Measurements from ENCODE around the gene LRRIQ1.

The LRRIQ1 gene

DNA sequence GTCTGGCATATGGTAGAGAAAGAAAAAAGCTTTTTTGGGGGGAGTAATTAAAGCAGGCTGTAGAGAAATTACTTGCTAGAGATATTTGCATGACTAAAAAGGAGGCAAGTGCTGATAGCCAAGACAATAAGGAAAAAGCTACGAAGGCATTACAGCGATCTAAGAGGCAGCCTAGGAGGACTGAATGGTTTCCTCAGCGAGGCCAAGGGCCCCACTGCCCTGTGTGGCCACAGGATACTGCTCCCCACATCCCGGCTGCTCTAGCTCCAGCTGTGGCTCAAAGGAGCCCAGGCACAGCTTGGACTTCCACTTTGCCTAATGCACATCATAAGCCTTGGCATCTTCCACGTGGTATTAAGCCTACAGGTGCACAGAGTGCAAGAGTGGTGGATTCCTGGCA lies 53.6 kb downstream of the LRRIQ1 start:
- Mint-ChIP-seq H3K27ac (no peak overlapping the region), H3K4me3 (no peak overlapping the region), H3K27me3 (no peaks in the 10 kb centered on the region), H3K4me1 (ENCODE audit: low read depth) (no peaks in the 10 kb centered on the region), H3K36me3 (ENCODE audit: low read depth) (no peaks in the 10 kb centered on the region), H3K9me3 (peaks cover 4% of the 10 kb centered on the region)
- DNase-seq = no peak

DNA sequence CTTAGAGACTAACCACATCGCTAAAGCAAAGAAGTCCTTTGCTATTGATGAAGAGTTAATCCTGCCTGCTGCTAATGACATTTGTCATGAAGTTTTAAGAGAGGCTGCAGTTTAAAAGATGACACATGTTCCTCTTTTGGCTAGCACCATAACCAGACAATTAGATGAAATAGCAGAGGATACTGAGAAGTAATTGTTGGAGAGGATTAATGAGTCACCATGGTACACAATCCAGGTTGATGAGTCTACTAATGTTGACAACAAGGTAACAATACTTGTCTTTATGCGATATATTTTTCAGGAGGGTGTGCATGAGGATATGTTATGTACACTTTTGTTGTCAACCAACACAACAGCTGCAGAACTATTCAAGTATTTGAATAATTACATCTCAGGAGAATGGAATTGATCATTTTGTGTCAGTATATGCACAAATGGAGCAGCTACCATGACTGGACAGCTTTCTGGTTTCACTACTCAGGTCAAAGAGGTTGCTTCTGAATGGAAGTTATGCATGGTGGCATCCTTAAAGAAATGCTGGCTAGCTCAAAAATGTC lies 56.7 kb downstream of the LRRIQ1 start:
- Mint-ChIP-seq H3K27ac (no peak overlapping the region), H3K36me3 (ENCODE audit: low read depth) (no peaks in the 10 kb centered on the region), H3K27me3 (no peaks in the 10 kb centered on the region), H3K4me3 (no peak overlapping the region), H3K4me1 (ENCODE audit: low read depth) (no peaks in the 10 kb centered on the region), H3K9me3 (peaks cover 2% of the 10 kb centered on the region)
- DNase-seq = no peak

DNA sequence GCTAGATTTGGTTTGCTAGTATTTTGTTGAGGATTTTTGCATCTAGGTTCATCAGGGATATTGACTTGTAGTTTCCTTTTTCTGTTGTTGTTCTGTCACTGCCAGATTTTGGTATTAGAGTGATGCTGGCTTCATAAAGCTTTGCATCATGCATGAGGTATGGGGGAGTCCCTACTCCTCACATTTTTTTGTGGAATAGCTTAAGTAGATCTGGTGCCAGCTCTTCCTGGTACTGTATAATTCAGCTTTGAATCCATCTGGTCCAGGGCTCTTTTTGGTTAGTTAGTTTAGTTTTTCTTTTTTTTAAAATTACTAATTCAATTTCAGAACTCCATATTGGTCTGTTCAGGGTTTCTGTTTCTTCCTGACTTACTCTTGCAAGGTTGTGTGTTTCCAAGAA lies 59.4 kb downstream of the LRRIQ1 start:
- Mint-ChIP-seq H3K9me3 (no peaks in the 10 kb centered on the region), H3K27ac (no peak overlapping the region), H3K4me3 (no peak overlapping the region), H3K4me1 (ENCODE audit: low read depth) (no peaks in the 10 kb centered on the region), H3K36me3 (ENCODE audit: low read depth) (no peaks in the 10 kb centered on the region), H3K27me3 (no peaks in the 10 kb centered on the region)
- no peak for DNase-seq

DNA sequence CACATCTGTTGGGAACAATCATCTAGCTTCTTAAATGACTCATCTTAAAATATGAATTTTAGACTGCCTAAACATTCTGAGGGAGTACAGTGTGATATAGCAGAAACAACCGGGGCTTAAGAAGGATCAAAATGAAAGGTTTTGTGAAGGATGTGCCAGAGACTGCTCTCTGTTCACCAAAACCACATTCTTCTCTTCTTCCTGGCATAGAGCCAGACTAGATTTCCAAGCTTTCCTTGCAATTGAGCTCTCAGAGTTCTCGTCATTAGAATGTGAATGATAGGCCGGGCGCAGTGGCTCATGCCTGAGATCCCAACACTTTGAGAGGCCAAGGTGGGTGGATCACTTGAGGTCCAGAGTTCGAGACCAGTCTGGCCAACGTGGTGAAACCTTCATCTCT lies 94.5 kb downstream of the LRRIQ1 start:
- H3K36me3 Mint-ChIP-seq (ENCODE audit: low read depth) = no peaks in the 10 kb centered on the region
- H3K4me1 Mint-ChIP-seq (ENCODE audit: low read depth) = no peaks in the 10 kb centered on the region
- no peaks in the 10 kb centered on the region for H3K27me3 Mint-ChIP-seq
- no peak for DNase-seq
- no peak overlapping the region for H3K4me3 Mint-ChIP-seq
- peaks cover 4% of the 10 kb centered on the region for H3K9me3 Mint-ChIP-seq
- H3K27ac Mint-ChIP-seq = no peak overlapping the region

DNA sequence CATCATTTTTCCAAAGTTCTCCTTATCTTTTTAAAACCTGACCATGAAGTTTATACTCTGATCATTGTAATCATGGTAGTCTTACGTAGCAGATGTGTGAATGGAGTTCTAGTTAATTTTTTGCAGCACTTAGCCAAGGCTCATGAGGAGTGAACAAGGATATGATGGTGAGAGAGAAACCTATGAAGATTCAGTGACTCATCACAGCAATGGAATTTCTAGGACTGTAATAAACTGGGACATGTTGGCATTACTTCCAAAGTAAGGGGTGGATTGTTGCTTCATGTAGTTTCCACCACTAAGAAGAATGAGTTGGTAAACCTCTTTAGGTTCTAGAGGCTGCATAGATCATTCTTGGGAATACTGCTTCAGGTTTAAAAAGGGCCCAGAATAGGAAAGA lies 102.7 kb downstream of the LRRIQ1 start:
- Mint-ChIP-seq H3K27ac (no peak overlapping the region), H3K4me3 (no peak overlapping the region), H3K9me3 (no peaks in the 10 kb centered on the region), H3K36me3 (ENCODE audit: low read depth) (no peaks in the 10 kb centered on the region), H3K4me1 (ENCODE audit: low read depth) (no peaks in the 10 kb centered on the region), H3K27me3 (no peaks in the 10 kb centered on the region)
- no peak for DNase-seq

DNA sequence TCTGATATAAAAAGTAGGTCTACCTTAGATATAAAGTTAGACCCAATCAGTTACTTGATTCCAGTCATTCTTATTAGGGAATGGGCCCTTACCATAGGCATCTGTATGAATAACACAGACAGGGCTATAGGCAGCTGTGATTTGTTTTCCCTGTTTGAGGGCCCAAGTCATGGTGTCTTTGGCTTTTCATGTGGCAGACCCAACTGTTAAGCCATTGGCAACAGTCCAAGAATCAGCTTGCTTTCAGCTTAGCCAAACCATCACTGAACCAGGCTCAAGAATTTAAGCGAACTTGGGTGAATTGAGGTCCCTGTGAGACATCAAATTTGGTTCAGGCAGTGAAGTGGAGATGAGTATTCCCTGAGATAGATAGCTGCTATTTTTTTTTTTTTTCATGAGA lies 111.2 kb downstream of the LRRIQ1 start:
- H3K36me3 Mint-ChIP-seq (ENCODE audit: low read depth) = no peaks in the 10 kb centered on the region
- H3K27ac Mint-ChIP-seq = no peak overlapping the region
- H3K27me3 Mint-ChIP-seq = no peaks in the 10 kb centered on the region
- H3K4me1 Mint-ChIP-seq (ENCODE audit: low read depth) = no peaks in the 10 kb centered on the region
- H3K9me3 Mint-ChIP-seq = peaks cover 3% of the 10 kb centered on the region
- no peak for DNase-seq
- no peak overlapping the region for H3K4me3 Mint-ChIP-seq

DNA sequence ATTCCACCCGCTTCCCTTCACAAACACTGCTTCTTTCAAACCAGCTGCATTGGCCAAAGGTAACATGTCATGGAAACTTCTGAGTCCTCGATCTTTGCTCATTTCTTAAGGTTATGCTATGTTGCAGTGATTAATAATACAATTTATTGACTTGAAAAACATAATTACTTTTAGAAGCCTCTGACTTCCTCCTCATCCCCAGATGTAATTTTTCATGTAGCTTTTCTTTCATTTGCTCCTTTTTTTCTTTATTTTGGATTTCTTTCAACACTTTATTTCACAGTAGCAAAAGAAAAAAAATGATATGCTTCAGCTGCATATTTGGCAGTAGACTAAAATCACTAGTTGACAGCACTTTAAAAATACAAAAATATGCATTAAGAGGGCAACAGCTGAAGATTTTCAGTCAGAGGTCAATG lies 116.2 kb downstream of the LRRIQ1 start:
- Mint-ChIP-seq H3K4me1 (ENCODE audit: low read depth) (no peaks in the 10 kb centered on the region), H3K9me3 (no peaks in the 10 kb centered on the region), H3K27ac (no peak overlapping the region), H3K36me3 (ENCODE audit: low read depth) (no peaks in the 10 kb centered on the region), H3K27me3 (no peaks in the 10 kb centered on the region), H3K4me3 (no peak overlapping the region)
- DNase-seq = no peak

DNA sequence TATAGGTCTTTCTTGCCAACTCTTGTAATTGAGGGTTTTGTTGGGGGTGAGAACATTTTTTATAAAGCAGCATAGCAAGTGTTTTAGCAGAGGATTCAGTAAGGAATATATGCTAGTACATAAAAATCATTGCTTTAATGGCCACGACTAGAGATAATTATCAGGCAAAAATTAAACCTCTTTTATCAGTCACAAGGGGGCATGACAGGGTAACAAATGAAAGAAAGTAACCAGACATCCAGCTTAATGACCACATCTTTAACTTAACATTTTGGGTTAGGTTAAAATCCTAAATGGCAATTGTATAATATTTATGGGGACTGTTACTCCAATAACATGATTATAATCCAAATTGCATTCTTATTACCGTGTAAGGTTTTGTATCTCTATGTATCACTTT lies 119.6 kb downstream of the LRRIQ1 start:
- Mint-ChIP-seq H3K4me3 (no peak overlapping the region), H3K9me3 (no peaks in the 10 kb centered on the region), H3K36me3 (ENCODE audit: low read depth) (no peaks in the 10 kb centered on the region), H3K27ac (no peak overlapping the region), H3K27me3 (no peaks in the 10 kb centered on the region), H3K4me1 (ENCODE audit: low read depth) (no peaks in the 10 kb centered on the region)
- no peak for DNase-seq

DNA sequence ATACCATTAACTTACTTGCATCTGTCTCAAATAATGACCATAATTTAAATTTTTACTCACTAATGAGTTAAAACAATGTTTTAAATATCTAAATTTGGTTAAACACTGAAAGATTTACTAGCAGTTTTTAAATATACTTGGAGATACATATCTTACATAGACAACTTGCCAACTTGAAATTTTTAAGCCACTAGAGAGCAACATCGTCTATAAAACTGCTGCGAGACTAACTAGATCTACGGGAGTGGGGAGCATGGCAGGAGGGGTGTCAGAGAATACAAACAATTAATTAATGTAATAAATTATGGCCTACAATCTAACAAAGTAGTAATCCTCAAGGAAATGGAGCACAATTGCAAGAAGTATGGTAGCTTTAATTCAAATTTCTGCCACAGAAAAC lies 120.4 kb downstream of the LRRIQ1 start:
- Mint-ChIP-seq H3K27ac (no peak overlapping the region), H3K36me3 (ENCODE audit: low read depth) (no peaks in the 10 kb centered on the region), H3K4me1 (ENCODE audit: low read depth) (no peaks in the 10 kb centered on the region), H3K9me3 (no peaks in the 10 kb centered on the region), H3K27me3 (no peaks in the 10 kb centered on the region), H3K4me3 (no peak overlapping the region)
- no peak for DNase-seq

DNA sequence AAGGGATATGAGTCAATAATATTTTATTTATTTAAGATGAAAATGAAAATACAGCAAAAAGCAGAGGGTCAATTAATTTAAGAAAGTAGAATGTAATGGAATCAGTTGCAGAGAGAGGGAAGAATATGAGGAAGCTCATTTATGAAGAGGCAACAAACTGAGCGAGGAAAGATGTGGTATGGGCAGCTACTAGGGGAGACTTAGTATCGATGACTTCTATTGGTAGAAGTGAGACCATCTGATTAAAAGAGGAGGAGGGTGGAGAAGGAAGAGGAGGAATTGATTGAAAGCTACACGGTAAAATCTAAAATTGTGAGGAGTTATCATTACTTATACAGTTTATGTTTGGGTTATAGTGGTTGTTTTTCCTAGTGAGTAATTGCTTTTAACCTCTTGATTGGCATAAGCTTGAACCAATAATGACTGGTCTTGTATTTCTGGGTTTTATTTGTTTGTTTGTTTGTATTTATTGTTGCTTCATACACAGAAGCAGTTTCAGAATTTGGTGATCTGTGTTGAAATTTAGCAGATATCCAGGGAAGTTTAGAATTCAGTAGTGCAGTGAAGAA lies 121.0 kb downstream of the LRRIQ1 start:
- H3K36me3 Mint-ChIP-seq (ENCODE audit: low read depth) = no peaks in the 10 kb centered on the region
- no peaks in the 10 kb centered on the region for H3K9me3 Mint-ChIP-seq
- DNase-seq = no peak
- H3K27me3 Mint-ChIP-seq = no peaks in the 10 kb centered on the region
- no peaks in the 10 kb centered on the region for H3K4me1 Mint-ChIP-seq (ENCODE audit: low read depth)
- no peak overlapping the region for H3K4me3 Mint-ChIP-seq
- H3K27ac Mint-ChIP-seq = no peak overlapping the region

DNA sequence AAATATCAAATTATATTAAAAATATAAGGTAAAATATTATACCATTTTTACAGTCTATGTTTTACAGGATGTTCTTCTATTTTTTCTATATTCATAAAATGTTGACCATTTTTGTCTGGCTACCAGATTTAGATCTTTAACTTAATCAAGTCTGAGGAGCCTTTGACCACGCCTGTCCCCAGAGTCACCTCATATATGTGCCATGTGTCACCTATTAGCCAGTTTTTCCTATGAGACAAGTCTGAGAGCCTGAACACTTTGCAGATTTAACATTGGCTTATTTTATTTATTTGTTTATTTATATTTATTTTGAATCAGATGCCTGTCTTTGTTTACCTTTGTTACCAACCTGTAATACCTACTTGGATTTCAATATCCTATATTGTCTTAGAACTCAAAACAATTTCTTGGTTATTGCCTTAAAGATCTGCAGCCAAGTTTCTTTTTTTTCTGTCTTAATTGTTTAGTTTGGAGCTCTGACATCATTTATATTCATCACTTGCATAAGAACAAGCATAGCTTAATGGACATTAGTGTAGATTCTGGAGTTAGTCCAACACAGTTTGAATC lies 127.7 kb downstream of the LRRIQ1 start:
- no peak overlapping the region for H3K27ac Mint-ChIP-seq
- H3K27me3 Mint-ChIP-seq = no peaks in the 10 kb centered on the region
- no peaks in the 10 kb centered on the region for H3K9me3 Mint-ChIP-seq
- H3K4me1 Mint-ChIP-seq (ENCODE audit: low read depth) = no peaks in the 10 kb centered on the region
- H3K36me3 Mint-ChIP-seq (ENCODE audit: low read depth) = no peaks in the 10 kb centered on the region
- no peak overlapping the region for H3K4me3 Mint-ChIP-seq
- no peak for DNase-seq

DNA sequence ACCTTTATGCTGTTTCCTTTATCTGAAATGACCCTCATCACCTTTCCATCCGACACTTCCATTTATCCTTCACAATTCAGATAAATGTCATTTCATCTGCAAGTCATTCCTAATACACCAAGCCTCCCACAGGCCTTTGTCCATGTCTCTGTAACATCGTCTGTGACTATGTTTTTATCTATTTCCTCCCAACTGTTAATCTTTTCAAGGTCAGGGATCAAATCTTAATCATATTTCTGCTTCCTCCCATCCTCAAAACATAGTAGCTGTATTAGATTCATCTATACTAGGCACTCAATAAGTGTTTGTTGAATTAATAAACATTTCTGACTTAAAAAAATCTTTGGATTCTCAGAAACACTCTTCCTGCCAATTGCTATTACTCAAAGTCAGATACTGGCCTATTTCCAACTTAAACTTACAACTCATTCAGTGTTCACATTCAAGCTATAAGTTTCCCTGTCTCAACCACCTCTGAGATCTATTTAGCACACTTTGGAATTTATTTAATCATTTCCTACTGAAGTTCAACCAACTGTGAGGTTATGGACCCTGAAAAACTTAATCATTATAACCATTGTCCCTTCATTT lies 143.6 kb downstream of the LRRIQ1 start:
- no peak for DNase-seq

DNA sequence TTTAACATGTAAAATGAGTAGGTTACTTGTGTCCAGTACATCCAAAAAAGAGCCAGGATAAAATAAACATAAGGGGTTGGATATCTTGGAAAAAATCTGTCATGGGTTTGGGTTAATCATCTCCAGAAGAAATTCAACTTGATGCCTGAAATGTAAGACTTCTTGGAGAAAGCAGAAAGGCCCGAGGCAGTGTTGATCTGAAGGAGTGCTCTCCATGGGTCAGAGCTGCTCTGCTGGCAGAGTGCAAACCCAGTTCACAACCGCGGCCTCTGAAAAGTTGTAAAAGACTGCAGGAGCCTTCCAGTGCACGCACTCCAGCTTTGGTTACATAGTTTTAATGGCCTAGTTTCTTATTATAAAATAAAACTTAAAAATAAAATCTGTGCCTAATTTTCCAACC lies 146.5 kb downstream of the LRRIQ1 start:
- H3K27ac Mint-ChIP-seq = no peak overlapping the region
- no peaks in the 10 kb centered on the region for H3K27me3 Mint-ChIP-seq
- no peak overlapping the region for H3K4me3 Mint-ChIP-seq
- DNase-seq = no peak
- H3K9me3 Mint-ChIP-seq = no peaks in the 10 kb centered on the region
- no peaks in the 10 kb centered on the region for H3K36me3 Mint-ChIP-seq (ENCODE audit: low read depth)
- H3K4me1 Mint-ChIP-seq (ENCODE audit: low read depth) = no peaks in the 10 kb centered on the region

More for the DNA sequence above, 143.6 kb downstream of the LRRIQ1 start:
- H3K27ac Mint-ChIP-seq = no peak overlapping the region
- no peaks in the 10 kb centered on the region for H3K36me3 Mint-ChIP-seq (ENCODE audit: low read depth)
- H3K9me3 Mint-ChIP-seq = peaks cover 3% of the 10 kb centered on the region
- H3K4me1 Mint-ChIP-seq (ENCODE audit: low read depth) = no peaks in the 10 kb centered on the region
- H3K27me3 Mint-ChIP-seq = no peaks in the 10 kb centered on the region
- no peak overlapping the region for H3K4me3 Mint-ChIP-seq

DNA sequence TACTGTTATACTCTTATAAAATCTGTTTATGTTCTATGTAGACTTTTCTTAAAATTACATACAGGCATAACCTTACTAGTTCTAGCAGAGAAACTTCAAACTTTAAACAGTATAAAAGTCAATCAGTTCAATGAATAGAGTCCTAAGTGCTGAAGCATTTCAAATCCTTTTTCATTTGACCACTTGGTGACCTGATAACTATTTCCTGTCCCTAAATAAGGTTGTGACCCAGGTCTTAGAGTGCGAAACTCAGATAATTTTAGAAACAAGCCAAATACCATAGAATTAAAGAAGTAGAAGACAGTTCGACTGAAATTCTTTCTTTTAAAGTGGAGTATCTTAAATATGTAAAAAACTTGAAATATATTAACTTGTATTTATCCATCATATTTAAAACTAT lies 147.7 kb downstream of the LRRIQ1 start:
- Mint-ChIP-seq H3K36me3 (ENCODE audit: low read depth) (no peaks in the 10 kb centered on the region), H3K4me1 (ENCODE audit: low read depth) (no peaks in the 10 kb centered on the region), H3K9me3 (no peaks in the 10 kb centered on the region), H3K27me3 (no peaks in the 10 kb centered on the region), H3K4me3 (no peak overlapping the region), H3K27ac (no peak overlapping the region)
- no peak for DNase-seq

DNA sequence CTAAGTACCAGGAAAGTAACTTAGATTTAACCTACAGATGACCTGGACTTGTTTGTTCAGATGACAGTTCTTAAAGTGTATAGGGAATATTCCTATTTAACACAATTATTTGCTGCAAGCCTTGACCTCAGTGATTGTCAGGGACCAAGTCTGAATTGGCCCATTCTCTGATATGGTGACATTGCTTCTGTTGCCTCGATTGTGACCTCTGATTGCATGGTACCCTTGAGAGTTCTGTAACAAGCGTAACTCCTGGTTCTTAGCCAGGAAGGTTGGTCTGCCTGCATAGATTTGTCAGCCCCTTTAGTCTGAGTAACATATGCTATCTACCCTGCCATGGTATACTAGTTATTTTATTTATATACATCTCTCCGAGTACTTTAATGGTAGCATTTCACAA lies 150.1 kb downstream of the LRRIQ1 start:
- H3K4me1 Mint-ChIP-seq (ENCODE audit: low read depth) = no peaks in the 10 kb centered on the region
- no peak overlapping the region for H3K4me3 Mint-ChIP-seq
- no peaks in the 10 kb centered on the region for H3K36me3 Mint-ChIP-seq (ENCODE audit: low read depth)
- no peaks in the 10 kb centered on the region for H3K9me3 Mint-ChIP-seq
- H3K27ac Mint-ChIP-seq = no peak overlapping the region
- no peak for DNase-seq
- H3K27me3 Mint-ChIP-seq = no peaks in the 10 kb centered on the region

Measured in activated T-cell treated with anti-CD3 and anti-CD28 coated beads, Interleukin-2, amount 50 U/mL, for 24 hours (primary cell).